Right forelimb (tissue), 1 donor: Measurements from ENCODE around the gene TTC29.
"Not testable (repeated sequence)": the region's sequence is repeated elsewhere in the genome, so short reads cannot be mapped to it uniquely, and the experiment has no call there.

Experiments used
- DNase-seq: peaks from one replicate; pipeline ENCODE4 v3.0.0-alpha.2; 2018

TTC29 gene

DNA sequence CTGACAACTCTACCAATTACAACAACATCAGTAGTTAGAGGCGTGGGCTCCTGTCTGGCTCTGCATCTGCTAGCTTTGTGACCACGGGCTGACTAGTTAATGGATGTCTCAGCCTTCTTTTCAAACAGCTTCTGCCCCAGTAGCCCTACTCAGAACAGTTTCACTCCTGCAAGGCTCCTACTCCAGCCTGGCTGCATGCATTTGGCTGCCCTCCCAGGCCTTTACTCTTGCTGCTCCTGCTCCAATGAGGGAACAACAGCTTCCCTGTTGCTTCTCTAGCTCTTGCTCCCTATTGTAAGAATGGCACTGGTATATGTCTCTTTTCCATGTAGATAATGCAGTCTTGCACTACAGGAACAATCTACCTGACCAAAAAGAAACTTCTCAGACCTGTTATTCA is 93.3 kb downstream of the TTC29 start:
- no peak for DNase-seq

DNA sequence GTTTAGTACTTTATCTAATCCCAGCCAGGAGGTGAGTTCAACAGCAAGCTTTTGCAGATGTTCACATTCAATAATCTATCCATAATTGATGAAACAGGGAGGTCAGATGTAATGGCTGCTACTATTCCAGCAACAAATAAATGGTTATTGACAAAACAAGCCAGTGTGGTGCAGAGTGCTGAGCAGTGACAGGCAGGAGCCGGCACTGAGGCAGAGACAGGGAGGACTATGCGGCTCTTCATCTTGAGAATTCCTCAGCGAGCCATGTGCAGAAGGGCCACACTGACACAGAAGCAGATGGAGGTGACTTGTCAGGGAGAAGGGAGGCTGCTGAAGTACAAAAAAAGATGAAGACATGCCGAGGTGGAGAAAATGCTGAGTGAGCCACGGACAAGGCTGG is 98.3 kb downstream of the TTC29 start:
- no peak for DNase-seq

DNA sequence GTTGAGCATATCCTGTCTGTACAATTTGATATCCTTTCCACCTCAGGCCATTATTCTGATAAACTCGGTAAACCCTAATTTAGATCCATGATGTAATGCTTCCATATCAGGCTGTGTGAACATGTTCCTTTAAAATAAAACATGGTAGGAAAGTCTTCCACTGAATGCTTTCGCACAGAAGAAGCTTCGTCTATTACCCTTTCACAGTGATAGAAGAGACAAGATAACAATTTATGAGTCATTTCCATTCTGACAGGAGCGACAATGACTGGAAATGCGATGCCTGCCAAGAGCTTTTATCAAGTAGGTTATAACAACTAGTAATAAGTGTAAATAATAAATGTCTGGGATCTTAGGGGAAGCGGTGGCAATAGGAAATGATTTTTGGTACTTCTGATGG is 98.8 kb downstream of the TTC29 start:
- DNase-seq = no peak

DNA sequence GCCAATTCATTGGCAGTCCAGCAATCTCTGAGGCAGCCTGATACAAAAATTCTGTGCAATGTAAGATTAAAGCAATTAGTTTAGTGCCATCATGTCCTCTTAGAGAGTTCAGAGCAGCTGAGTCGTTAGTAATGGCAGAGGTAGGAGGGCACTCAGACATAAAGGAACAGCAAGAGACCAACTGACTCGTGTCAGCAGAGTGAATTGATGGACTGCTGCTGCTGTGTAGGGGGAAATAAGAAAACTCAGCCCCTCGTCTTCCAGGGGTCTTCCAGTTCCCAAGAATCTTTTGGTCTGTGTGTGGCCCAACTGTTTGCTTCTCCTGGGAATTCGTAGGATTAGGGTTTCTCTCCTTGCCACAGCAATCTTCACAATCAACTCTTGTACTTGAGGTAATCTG is 100.9 kb downstream of the TTC29 start:
- no peak for DNase-seq

DNA sequence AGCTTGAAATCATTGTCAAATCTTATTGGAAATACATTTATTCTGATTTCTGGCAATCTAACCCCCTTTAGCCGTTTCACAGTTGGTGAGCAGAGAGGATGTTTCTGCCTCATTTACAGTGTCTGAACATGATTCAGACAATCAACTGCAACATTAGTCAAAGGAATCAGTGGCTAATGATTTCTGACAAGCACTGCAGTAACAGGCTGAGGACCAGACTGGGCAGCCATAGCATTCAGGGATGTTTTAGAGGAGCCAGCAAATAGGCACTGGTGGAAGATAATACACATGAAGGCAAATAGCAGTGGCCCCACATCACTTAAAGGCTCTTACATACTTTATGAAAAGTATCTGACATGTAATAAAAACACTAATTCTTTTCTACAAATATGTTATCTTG is 102.8 kb downstream of the TTC29 start:
- no peak for DNase-seq

DNA sequence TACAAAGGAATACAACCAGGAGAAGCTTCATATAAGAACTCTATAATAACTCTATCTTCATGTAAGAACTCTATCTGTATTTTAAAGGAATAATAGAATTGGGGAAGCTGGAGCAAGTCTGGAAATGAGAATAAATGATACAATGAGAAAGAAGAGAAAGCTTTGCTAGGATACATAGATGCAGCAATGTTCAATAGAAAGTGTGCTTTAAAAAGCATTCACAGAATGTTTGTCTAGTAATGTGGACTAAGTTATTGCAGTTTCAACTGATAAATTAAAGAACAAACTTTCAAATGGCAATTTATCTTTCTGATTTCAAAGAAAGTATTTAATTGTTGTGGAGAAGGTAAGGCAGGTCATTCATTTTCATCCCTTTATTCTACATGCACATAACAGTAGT is 104.9 kb downstream of the TTC29 start:
- DNase-seq = no peak

DNA sequence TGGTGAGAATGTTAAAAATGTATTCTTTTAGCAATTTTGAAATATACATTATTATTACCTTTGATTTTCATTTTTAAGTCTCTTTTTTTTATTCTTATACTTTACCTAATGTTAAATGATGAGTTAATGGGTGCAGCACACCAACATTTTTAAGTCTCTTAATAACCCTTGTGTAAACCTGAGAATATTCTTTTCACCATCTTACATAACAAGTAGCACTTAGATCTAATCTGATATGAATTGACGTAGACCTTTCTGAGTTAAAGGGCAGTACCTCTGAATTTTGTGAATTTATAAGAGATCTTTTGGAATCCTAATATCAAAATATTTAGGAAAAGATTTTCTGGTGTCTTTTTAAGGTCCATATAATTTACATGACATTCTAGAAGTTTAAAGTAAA is 110.6 kb downstream of the TTC29 start:
- DNase-seq = no peak

DNA sequence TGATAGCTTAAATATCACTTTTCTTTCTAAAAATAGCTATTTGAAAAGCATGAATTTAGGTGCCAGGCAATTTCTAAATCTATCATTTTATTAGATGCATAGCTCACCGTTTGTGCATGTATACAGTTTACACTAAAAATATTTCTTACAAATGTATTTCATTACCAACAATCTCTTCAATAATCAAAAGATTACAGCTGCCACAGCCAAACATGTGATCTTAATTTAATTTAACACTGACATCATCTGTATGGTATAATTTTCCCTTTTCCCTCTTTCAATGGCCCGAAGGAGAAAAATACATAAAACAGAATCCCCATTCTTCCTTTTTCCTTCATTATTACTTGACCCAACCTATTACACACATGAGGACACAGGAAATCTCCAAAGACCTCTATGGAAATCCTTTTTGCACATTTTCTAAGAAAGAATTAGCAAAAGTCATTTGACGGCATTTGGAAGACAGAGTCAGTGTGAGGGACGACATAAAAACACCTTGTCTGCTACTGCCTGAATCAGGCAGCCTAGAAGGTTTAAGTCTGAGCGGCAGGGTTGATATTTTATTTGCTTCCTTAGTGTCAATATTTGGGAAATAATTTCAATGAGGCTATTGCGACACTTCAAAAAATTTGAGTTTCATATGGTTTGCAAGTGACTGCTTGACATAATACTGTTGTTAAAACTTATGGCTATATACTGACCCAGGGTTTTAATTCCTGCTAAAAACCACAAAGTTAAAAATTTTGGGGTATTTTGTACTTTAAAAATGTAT is 111.2 kb downstream of the TTC29 start:
- DNase-seq = no peak

DNA sequence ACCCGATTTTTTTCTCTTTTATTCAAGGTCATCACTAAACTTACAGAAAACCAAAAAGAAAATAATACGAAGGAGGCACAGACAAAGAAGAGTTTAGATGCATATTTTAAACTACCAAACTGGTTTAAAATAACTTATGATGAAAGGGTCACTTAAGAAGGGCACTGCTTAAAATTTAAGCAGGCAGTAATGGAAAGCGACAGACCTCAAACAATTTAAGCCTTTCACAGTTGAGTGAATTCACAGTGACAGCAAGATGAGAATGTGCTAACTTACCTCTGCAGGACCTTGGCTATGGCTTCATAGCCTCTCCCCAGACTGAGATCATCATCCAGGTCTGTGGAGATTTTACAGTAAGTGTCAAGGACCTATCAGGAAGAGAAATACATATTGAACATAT is 112.1 kb downstream of the TTC29 start:
- DNase-seq = no peak

DNA sequence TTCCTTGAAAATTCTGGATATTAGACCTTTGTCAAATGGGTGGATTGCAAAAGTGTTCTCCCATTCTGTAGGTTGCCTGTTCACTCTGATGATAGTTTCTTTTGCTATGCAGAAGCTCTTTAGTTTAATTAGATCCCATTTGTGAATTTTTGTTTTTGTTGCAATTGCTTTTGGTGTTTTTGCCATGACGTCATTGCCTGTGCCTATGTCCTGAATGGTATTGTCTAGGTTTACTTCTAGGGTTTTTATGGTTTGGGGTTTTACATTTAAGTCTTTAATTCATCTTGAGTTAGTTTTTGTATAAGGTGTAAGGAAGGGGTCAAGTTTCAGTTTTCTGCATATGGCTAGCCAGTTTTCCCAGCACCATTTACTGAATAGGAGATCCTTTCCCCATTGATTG is 122.7 kb downstream of the TTC29 start:
- not testable (repeated sequence) for DNase-seq

DNA sequence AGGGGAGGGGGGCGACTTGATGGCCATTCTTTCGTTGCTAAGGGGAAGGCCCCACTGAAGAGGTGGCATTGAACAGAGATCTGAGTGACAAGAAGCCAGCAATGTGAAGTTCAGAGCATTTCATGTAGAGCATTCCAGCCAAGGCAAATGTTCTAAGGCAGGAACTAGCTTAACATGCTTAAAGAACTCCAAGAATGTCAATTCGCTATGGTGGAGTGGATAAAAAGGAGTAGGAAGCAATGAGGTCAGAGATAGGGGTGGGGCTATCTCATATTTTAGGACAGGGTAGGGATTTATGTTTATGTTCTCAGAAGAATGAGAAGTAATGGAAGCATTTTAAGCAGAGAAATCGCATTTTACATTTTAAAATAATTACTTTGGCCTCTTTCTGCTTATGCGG is 130.9 kb downstream of the TTC29 start:
- no peak for DNase-seq

DNA sequence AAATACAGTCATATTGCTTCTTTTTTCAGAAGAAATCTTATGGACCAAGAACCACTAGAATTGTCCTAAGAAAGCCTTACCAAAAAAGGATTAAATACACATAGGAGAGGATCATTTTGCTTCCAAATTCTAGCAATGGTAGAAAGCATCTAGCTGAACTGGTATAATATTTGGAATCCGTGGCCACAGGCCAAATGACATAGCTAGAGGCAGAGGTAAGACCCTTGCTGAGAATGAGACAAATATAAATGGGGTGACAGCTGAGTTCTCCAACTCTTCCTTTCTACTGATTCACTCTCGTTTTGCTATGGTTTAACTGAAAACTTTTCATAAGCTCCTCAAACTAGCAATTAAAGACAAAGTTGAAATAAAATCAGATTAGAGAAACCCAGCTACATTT is 150.0 kb downstream of the TTC29 start:
- DNase-seq = no peak

DNA sequence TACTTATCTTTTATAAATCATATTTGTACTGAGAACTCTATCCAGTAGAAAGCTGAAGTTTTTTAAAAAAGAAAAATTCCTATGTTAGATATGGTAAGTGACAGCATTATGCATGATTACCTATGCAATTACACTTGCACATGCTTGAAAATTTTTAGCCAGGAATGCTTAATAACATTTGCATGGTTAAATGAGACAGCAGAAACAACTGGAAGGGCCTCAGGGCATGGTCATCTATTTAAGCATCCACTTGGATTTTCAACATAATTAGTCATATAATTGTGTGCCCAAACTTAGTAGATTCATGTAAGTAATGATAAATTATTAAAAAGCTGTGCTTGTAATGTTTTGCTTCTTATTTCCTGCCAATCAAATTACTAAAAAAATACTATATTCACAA is 151.9 kb downstream of the TTC29 start:
- no peak for DNase-seq

DNA sequence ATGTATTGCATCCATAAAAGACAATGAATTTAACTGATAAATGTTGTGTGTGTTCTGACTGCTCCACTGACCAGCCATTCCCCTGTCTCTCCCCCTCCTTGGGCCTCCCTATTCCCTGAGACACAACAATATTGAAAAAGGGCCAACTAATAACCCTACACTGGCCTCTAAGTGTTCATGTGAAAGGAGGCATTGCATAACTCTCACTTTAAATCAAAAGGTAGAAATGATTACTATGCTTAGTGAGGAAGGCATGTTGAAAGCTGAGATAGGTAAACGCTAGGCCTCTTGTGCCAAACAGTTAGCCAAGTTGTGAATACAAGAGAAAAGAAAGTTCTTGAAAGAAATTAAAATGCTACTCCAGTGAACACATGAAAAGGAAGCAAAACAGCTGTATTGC is 154.2 kb downstream of the TTC29 start:
- DNase-seq = no peak

DNA sequence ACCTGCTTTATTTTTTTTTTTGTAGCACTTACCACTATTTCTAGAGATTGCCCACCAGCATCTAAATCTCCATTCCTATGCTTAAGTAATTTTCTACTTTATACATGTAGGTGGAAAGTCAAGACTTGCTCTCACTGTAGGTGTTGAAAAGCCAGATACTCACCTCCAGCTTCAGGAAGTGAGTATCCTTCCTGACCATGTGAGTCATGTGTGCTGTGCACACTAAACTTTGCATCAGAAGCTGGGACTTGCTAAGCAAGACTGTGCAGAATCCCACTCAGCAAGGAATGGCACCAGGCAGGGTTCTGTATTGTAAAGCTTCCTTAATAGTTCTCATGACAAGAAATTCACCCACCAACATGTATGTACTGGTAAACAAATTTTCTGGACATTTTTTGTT is 155.1 kb downstream of the TTC29 start:
- DNase-seq = no peak

DNA sequence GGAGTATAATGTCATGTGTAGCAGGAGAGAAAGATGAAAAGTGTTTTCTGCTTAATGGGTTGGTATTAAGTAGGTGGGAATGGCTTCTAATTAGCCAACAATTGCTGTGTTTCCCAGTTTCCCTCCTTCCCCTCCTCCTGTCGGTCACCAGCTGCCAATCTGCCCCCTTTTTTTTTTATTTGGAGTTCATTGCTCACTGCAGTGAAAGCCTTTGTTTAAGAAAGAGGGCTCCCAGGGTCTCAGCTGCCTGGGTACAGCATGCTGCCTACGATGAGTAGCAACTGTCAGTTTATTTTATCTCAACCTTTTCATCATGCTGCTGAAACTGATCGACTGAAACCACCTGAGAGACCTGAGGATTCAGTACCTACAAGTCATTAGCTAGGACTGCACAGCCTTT is 157.9 kb downstream of the TTC29 start:
- no peak for DNase-seq

DNA sequence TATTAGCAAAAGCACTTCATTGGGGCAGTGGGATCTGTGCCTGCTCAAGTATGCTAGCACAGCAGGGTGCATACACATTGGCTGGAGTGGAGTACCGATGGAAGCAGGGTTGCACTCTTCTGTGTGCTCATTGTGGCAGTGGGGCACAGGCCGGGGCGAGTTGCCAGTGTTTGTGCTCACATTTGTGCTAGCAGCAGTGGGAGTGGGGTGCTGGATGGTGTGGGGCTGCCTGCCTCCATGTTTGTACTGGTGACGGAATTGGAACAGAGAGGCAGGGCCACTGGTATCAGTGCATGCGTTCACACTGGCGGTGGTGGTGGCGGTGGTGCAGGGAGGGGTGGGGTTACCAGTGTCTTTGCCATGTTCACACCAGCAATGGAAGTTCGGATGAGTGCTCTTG is 169.0 kb downstream of the TTC29 start:
- no peak for DNase-seq

DNA sequence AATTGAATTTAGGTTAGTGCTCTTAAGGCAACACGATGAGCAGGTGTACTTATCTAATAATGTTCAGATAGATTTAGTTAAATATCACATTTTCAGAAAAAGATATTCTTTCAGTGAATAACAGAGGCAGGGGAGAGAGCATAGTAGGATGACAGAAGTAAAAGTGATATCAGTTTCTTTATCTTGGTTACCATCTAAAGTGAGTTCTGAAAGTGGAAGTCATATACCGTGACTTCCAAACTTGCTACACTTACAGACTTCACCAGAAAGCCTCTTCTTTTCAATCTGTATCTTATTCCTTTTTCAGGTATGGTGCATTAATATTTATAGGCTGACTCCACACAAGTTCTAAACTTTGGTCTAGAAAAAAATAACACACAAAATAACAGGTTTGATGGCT is 182.1 kb downstream of the TTC29 start:
- no peak for DNase-seq

DNA sequence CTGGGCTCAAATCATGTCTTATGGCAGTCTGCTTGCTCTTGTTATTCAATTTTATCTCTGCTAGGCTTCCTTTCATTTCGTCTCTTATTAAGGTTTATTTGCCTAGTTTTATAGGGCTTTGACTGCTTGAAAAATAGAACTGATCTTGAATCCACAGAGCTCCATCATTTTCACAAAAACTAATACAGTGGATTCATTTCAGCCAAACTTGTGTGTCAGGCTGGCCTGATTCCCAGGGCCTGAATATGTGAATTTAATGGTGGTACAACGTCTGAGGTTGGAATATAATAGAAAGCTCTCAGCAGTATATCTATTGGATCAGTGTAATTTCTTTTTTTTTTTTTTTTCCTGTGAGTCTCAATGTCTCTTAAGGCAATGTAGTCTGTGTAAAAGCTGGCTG is 183.6 kb downstream of the TTC29 start:
- DNase-seq = no peak

DNA sequence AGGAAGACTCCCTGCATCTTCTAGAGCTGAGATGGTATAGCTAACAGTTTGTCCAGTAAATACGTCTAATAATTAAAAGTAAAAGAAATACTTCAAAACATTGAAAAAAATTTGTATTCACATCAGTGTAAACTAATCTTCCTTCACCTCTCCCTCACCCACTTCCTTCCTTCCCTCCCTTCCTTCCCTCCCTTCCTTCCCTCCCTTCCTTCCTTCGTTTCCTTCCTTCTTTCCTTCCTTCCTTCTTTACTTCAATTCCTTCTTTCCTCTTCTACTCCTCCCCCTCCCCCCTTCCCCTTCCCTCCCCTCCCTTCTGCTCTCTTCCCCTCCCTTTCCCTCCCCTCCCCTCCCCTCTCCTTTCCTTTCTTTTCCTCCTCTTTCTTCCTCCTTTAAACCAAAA is 203.2 kb downstream of the TTC29 start:
- DNase-seq = no peak

DNA sequence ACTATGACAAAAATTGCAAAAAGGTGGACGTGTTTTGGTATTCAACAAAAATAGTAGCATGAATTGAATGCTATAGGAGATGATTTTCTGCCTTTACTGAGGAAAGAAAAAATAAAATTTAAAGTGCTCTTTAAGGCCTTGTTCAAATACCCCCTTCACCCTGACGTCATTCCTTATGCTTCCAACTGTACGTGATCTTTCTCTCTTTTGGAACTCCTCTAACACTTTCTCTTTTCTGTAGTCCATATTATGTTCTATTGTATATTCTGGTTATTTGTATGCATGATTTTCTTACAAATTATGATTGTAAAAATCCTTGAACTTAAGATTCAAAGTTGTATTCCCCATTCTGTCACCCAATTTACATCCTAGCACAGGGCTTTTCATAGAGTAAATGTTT is 206.5 kb downstream of the TTC29 start:
- DNase-seq = no peak

DNA sequence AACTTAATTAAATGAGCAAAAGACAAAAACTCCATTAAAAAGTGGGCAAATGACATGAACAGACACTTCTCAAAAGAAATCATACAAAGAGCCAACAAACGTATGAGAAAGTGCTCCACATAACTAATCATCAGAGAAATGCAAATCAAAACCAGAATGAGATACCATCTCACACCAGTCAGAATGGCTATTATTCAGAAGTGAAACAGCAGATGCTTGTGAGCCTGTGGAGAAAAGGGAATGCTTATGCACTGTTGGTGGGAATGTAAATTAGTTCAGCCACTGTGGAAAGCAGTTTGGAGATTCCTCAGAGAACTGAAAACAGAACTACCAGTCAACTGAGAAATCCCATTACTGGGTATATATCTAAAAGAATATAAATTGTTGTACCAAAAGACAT is 222.1 kb downstream of the TTC29 start:
- not testable (repeated sequence) for DNase-seq

DNA sequence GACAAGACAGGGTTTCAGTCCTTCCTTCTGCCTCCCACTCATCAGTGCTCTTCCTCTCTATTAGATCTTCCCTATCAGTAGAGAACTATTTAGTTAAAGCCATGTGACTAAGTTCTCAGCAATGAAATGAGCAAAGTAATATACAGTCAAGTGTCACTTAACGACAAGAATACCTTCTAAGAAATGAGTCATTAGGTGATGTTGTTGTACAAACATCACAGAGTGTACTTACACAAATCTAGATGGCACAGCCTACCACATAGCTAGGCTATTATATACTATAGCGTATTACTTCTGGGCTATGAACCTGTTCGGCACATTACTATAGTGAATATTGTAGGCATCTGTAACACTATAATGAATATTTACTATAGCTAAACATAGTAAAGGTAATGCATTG is 235.7 kb downstream of the TTC29 start:
- DNase-seq = no peak

DNA sequence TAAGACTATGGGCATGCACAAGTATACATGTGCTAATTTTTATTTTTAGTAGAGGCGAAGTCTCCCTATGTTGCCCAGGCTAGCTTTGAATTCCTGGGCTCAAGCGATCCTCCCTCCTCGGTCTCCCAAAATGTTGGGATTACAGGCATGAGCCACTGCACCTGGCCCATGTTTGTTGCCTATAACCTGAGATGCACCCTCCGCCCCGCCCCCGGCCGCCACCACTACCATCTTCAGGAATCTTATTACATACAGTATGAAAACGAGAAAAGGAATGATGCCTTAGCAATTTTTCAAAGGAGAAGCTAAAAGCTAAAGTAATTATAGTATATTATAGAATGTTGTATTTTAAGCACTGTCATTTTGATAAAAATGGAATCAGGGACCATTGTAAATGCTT is 245.8 kb downstream of the TTC29 start:
- no peak for DNase-seq

DNA sequence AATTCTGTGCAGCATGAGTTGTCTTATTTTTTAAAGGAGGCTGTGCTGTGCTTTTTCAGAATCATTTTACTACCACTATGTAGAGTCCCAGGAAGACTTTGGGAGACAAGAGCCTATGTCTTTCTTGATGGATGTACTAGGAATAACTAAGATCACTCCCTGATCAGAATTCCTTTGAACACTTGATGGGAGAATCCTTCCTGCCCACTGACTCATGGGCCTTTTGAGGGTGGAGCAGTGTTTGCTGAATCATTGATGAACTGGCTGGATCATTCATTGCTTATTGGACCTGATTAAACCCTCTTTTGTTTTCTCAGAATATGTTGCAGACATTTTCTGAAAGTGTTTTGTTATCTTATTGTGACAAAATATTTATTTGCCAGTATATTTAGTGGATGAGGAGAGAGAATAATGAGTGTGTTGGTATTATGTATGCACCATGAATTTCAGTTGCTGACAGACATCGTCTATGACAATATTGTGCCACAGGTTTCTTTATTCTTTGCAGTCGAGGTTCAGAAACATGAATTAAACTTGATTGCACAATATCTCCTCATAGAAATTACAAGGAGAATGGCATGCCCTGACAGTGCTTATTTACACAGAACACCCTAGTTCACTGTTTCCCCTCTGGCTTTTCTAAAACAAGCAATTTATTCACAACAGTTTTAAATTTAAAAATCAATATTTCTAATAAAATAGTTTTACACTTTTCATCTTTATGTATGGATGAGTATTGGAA is 270.7 kb downstream of the TTC29 start:
- DNase-seq = no peak
